GM23338 (cell line): ENCODE measurements around the gene GTF2E1. TPM values are rescaled to one million over a fixed set of nuclear protein-coding genes. Genes with fewer than 3 reads are reported as not detected.

Experiments used
- ATAC-seq: fragments of 200-7000 bp; cut with Tn5 transposase; 3 replicates; pipeline ENCODE4 v1.9.1; 2020
- DNase-seq: peaks from one replicate; pipeline ENCODE4 v3.0.0-alpha.2; 2015; ENCODE audit warnings: low spot score
- H2AFZ ChIP-seq: fragments of 200-600 bp; sonication (generic); 2 replicates; pipeline ENCODE4 v1.8.0; 2016; ENCODE audit warnings: antibody characterized with exemption, mild to moderate bottlenecking, moderate library complexity
- H3F3A ChIP-seq: fragments of 200-600 bp; sonication (generic); replicated peaks from 2 replicates; pipeline ENCODE4 v1.8.0; 2017; ENCODE audit warnings: antibody characterized with exemption, mixed run types, low read depth
- H3K27ac ChIP-seq: fragments of 200-600 bp; sonication (generic); 2 replicates; pipeline ENCODE4 v1.6.1; 2016; ENCODE audit warnings: low read depth
- H3K27me3 ChIP-seq: fragments of 200-600 bp; sonication (generic); 2 replicates; pipeline ENCODE4 v1.8.0; 2016; ENCODE audit warnings: mild to moderate bottlenecking, mixed run types, moderate library complexity; ENCODE audit not compliant: insufficient read depth
- H3K36me3 ChIP-seq: fragments of 200-600 bp; sonication (generic); 2 replicates; pipeline ENCODE4 v1.8.0; 2016; ENCODE audit warnings: mild to moderate bottlenecking; ENCODE audit not compliant: insufficient read depth
- H3K4me1 ChIP-seq: fragments of 200-600 bp; sonication (generic); 2 replicates; pipeline ENCODE4 v1.8.0; 2016; ENCODE audit warnings: mild to moderate bottlenecking, moderate library complexity; ENCODE audit not compliant: insufficient read depth
- H3K4me2 ChIP-seq: fragments of 200-600 bp; sonication (generic); 2 replicates; pipeline ENCODE4 v1.7.1; 2017; ENCODE audit warnings: mixed run types
- H3K4me3 ChIP-seq: fragments of 200-600 bp; sonication (generic); 2 replicates; pipeline ENCODE4 v1.6.1; 2016; ENCODE audit warnings: mixed run types
- H3K79me2 ChIP-seq: fragments of 200-600 bp; sonication (generic); replicated peaks from 2 replicates; pipeline ENCODE4 v1.8.0; 2017; ENCODE audit warnings: mild to moderate bottlenecking; ENCODE audit not compliant: insufficient read depth
- H3K9me2 ChIP-seq: fragments of 200-600 bp; sonication (generic); 2 replicates; pipeline ENCODE4 v1.8.0; 2017; ENCODE audit not compliant: insufficient read depth
- H4K20me1 ChIP-seq: fragments of 200-600 bp; sonication (generic); replicated peaks from 2 replicates; pipeline ENCODE4 v1.8.0; 2017; ENCODE audit warnings: mild to moderate bottlenecking; ENCODE audit not compliant: insufficient read depth
- H3K27ac Mint-ChIP-seq: 2 replicates; pipeline ENCODE4 v1.8.0; 2020; ENCODE audit warnings: inconsistent platforms, mild to moderate bottlenecking, moderate library complexity, mixed read lengths
- H3K27me3 Mint-ChIP-seq: 3 replicates; pipeline ENCODE4 v1.8.0; 2022; ENCODE audit warnings: low read depth, mild to moderate bottlenecking, moderate library complexity, mixed read lengths, inconsistent platforms; ENCODE audit not compliant: insufficient read depth, poor library complexity
- H3K36me3 Mint-ChIP-seq: 3 replicates; pipeline ENCODE4 v1.8.0; 2021; ENCODE audit warnings: low read depth, mild to moderate bottlenecking, inconsistent platforms, moderate library complexity, mixed read lengths
- H3K4me1 Mint-ChIP-seq: 3 replicates; pipeline ENCODE4 v1.8.0; 2020; ENCODE audit warnings: mild to moderate bottlenecking, inconsistent platforms, mixed read lengths
- H3K4me3 Mint-ChIP-seq: 3 replicates; pipeline ENCODE4 v1.8.0; 2021; ENCODE audit warnings: moderate library complexity, mild to moderate bottlenecking, inconsistent platforms, mixed read lengths
- H3K9me3 Mint-ChIP-seq: 3 replicates; pipeline ENCODE4 v1.8.0; 2020; ENCODE audit warnings: moderate library complexity, mild to moderate bottlenecking, inconsistent platforms, mixed read lengths
- CREB1 ChIP-seq: fragments of 250-450 bp; sonication (Bioruptor Pico); IDR thresholded peaks from 2 replicates; pipeline ENCODE4 v1.5.0; 2020; ENCODE audit warnings: low read depth, mild to moderate bottlenecking, moderate library complexity
- CTCF ChIP-seq, 2 experiments: fragments of 200-600 bp in 1 of 2; sonication (generic) in 1 of 2; conservative IDR thresholded peaks; 2 replicates each; pipeline versions ENCODE4 v1.5.1 to v1.6.1; 2016 to 2017; ENCODE audit warnings: antibody characterized with exemption in 2 of 2, low read depth in 2 of 2, mild to moderate bottlenecking in 2 of 2, moderate library complexity in 1 of 2
- ETS1 ChIP-seq: IDR thresholded peaks from 2 replicates; pipeline ENCODE4 v1.6.1; 2016; ENCODE audit warnings: antibody characterized with exemption
- EZH2phosphoT487 ChIP-seq: fragments of 200-600 bp; sonication (generic); IDR thresholded peaks from one replicate; pipeline ENCODE4 v1.8.1; 2018; ENCODE audit warnings: antibody characterized with exemption; ENCODE audit not compliant: unreplicated experiment
- JUNB ChIP-seq: IDR thresholded peaks from one replicate; pipeline ENCODE4 v1.6.1; 2016; ENCODE audit warnings: antibody characterized with exemption; ENCODE audit not compliant: unreplicated experiment
- NANOG ChIP-seq: IDR thresholded peaks from 2 replicates; pipeline ENCODE4 v1.6.1; 2016; ENCODE audit warnings: antibody characterized with exemption, borderline replicate concordance
- REST ChIP-seq: IDR thresholded peaks from one replicate; pipeline ENCODE4 v1.6.1; 2018; ENCODE audit warnings: antibody characterized with exemption; ENCODE audit not compliant: unreplicated experiment
- STAT1 ChIP-seq: IDR thresholded peaks from one replicate; pipeline ENCODE4 v1.6.1; 2016; ENCODE audit warnings: antibody characterized with exemption; ENCODE audit not compliant: unreplicated experiment
- ZNF114 ChIP-seq: fragments of 250-450 bp; sonication (Bioruptor Pico); IDR thresholded peaks from 2 replicates; pipeline ENCODE4 v1.5.0; 2020; ENCODE audit warnings: mild to moderate bottlenecking, moderate library complexity
- polyA plus RNA-seq: library from polyadenylated mRNA; unstranded; fragments of >200 nt; fragmentation: Nextera tagmentation; extraction: Ambion mirVana; gene quantifications from 2 replicates; pipeline ENCODE4 v1.2.1, GENCODE V29; 2016
- total RNA-seq: library from RNA; depleted of rRNA; stranded (reverse); fragments of >200 nt; shearing (Covaris generic); gene quantifications from 2 replicates; pipeline ENCODE4 v1.2.3, GENCODE V29; 2014

Gene GTF2E1
- total and polyA plus RNA-seq, 2 experiments from 2014 or later: 24.3 to 69.0 TPM

- ATAC-seq (no peak), DNase-seq (no peak)
- Histone ChIP-seq H4K20me1 (0 out of 2 replicates have a peak, but pooled peaks cover 11% of the 10 kb centered on the region), H3K27me3 (no peaks in the 10 kb centered on the region), H3K4me1 (peaks cover 18% of the 10 kb centered on the region; the same call in 1 of the 2 replicates), H3K9me2 (no peaks in the 10 kb centered on the region), H3K4me2 (no peak overlapping the region), H3K27ac (no peak overlapping the region), H3K79me2 (peaks cover 67% of the 10 kb centered on the region), H3F3A (no peaks in the 10 kb centered on the region), H3K4me3 (no peak overlapping the region), H2AFZ (no peak overlapping the region), H3K36me3 (0 out of 2 replicates have a peak, but pooled peaks cover 6% of the 10 kb centered on the region)
- Mint-ChIP-seq H3K9me3 (no peaks in the 10 kb centered on the region), H3K4me1 (peaks cover 54% of the 10 kb centered on the region), H3K36me3 (peaks cover 12% of the 10 kb centered on the region), H3K27ac (peak overlapping the region; percentile 76), H3K4me3 (no peak overlapping the region), H3K27me3 (no peaks in the 10 kb centered on the region)
- TF ChIP-seq NANOG (no peak), STAT1 (no peak), ETS1 (no peak), ZNF114 (no peak), CTCF (conservative IDR thresholded peaks at IDR 0.05; ENCODE audit: low read depth in 2 of 2) (no peak), EZH2phosphoT487 (no peak)
These were observed 28.3 kb downstream of the GTF2E1 start for GRCh38 chr3:120770891-120771290.

- no peak overlapping the region for H3K27ac Mint-ChIP-seq
- Histone ChIP-seq H3K79me2 (peaks cover 55% of the 10 kb centered on the region), H3K27ac (no peak overlapping the region), H3K4me1 (peaks cover 9% of the 10 kb centered on the region; the same call in 1 of the 2 replicates), H3K4me2 (no peak overlapping the region; the same call in 1 of the 2 replicates), H3K36me3 (0 out of 2 replicates have a peak, but pooled peaks cover 6% of the 10 kb centered on the region), H2AFZ (no peak overlapping the region), H3K4me3 (no peak overlapping the region), H3F3A (no peaks in the 10 kb centered on the region), H3K9me2 (no peaks in the 10 kb centered on the region), H4K20me1 (0 out of 2 replicates have a peak, but pooled peaks cover 7% of the 10 kb centered on the region), H3K27me3 (no peaks in the 10 kb centered on the region)
- no peaks in the 10 kb centered on the region for H3K27me3 Mint-ChIP-seq
- peaks cover 45% of the 10 kb centered on the region for H3K4me1 Mint-ChIP-seq
- DNase-seq (no peak), ATAC-seq (no peak; the same call in 2 of the 3 replicates)
- H3K36me3 Mint-ChIP-seq: peaks cover 16% of the 10 kb centered on the region
- H3K4me3 Mint-ChIP-seq: no peak overlapping the region
- no peaks in the 10 kb centered on the region for H3K9me3 Mint-ChIP-seq
- TF ChIP-seq ZNF114 (no peak), REST (no peak), JUNB (no peak), ETS1 (no peak), CTCF (conservative IDR thresholded peaks at IDR 0.05; ENCODE audit: low read depth in 2 of 2) (no peak), CREB1 (CRISPR knock-in tag) (no peak)
These were observed 29.5 kb downstream of the GTF2E1 start for GRCh38 chr3:120772081-120772480.
